ENCODE measurements around the gene RETSAT.

Gene RETSAT

GRCh38 chr2:85354286-85355072 is at the start of gene RETSAT, which contains the start of gene ELMOD3:
RETSAT (minus strand) TSS chr2:85354528; CDS start chr2:85354507, 21 bp downstream.
ELMOD3 (plus strand) TSS chr2:85354769; CDS start chr2:85357199, 2,430 bp downstream.
- H3K9me3 ChIP-seq (ENCODE audit: low read depth, low read length) = no peaks in the 10 kb centered on the region
- peak within 1 kb of the TSS; percentile 67; the same call in 1 of the 2 replicates for H3K27ac ChIP-seq
- H3K4me3 ChIP-seq = peak within 1 kb of the TSS; percentile 90
- peak; percentile 98 for DNase-seq (ENCODE audit: low read depth, low spot score)
- peak; percentile 97 for TF ChIP-seq POLR2AphosphoS5 (IDR thresholded peaks at IDR 0.05; ENCODE audit: borderline replicate concordance, low read depth, low read length)
- no peak for TF ChIP-seq EZH2 (IDR thresholded peaks at IDR 0.05)
- no peak for TF ChIP-seq FOXP2 (optimal IDR thresholded peaks at IDR 0.05; ENCODE audit: control extremely low read depth, extremely low read length, insufficient read depth)
- H3K36me3 ChIP-seq (ENCODE audit: insufficient read depth, low read length) = peaks cover 18% of the 10 kb centered on the region; the same call in 1 of the 2 replicates
- H3K9ac ChIP-seq (ENCODE audit: insufficient read length) = peak within 1 kb of the TSS; percentile 89

- Histone ChIP-seq H3K9ac (ENCODE audit: insufficient read length) (no peak overlapping the region), H3K36me3 (ENCODE audit: insufficient read depth, low read length) (no peaks in the 10 kb centered on the region)
- DNase-seq (ENCODE audit: low read depth, low spot score) = no peak
Measured at GRCh38 chr2:85401844-85402243, 47.5 kb upstream of the RETSAT start.

GRCh38 chr2:85401464-85401805 is 47.1 kb upstream of the RETSAT start:
- DNase-seq (ENCODE audit: low read depth, low spot score) = no peak
- H3K9me3 ChIP-seq (ENCODE audit: low read depth, low read length) = no peaks in the 10 kb centered on the region
- H3K27ac ChIP-seq = no peak overlapping the region
- H3K36me3 ChIP-seq (ENCODE audit: insufficient read depth, low read length) = no peaks in the 10 kb centered on the region
- no peak overlapping the region for H3K4me3 ChIP-seq
- no peak overlapping the region for H3K9ac ChIP-seq (ENCODE audit: insufficient read length)
- TF ChIP-seq FOXP2 (optimal IDR thresholded peaks at IDR 0.05; ENCODE audit: control extremely low read depth, extremely low read length, insufficient read depth) (no peak), EZH2 (IDR thresholded peaks at IDR 0.05) (no peak), POLR2AphosphoS5 (IDR thresholded peaks at IDR 0.05; ENCODE audit: borderline replicate concordance, low read depth, low read length) (no peak)

More at GRCh38 chr2:85401844-85402243, 47.5 kb upstream of the RETSAT start:
- no peak overlapping the region for H3K27ac ChIP-seq
- TF ChIP-seq FOXP2 (optimal IDR thresholded peaks at IDR 0.05; ENCODE audit: control extremely low read depth, extremely low read length, insufficient read depth) (no peak), EZH2 (IDR thresholded peaks at IDR 0.05) (no peak), POLR2AphosphoS5 (IDR thresholded peaks at IDR 0.05; ENCODE audit: borderline replicate concordance, low read depth, low read length) (no peak)
- no peaks in the 10 kb centered on the region for H3K9me3 ChIP-seq (ENCODE audit: low read depth, low read length)
- H3K4me3 ChIP-seq = no peak overlapping the region

- Histone ChIP-seq H3K27ac (no peak overlapping the region), H3K4me3 (no peak overlapping the region), H3K36me3 (ENCODE audit: insufficient read depth, low read length) (no peaks in the 10 kb centered on the region), H3K9ac (ENCODE audit: insufficient read length) (no peak overlapping the region), H3K9me3 (ENCODE audit: low read depth, low read length) (no peaks in the 10 kb centered on the region)
- no peak for DNase-seq (ENCODE audit: low read depth, low spot score)
- TF ChIP-seq POLR2AphosphoS5 (IDR thresholded peaks at IDR 0.05; ENCODE audit: borderline replicate concordance, low read depth, low read length) (no peak), FOXP2 (optimal IDR thresholded peaks at IDR 0.05; ENCODE audit: control extremely low read depth, extremely low read length, insufficient read depth) (no peak), EZH2 (IDR thresholded peaks at IDR 0.05) (no peak)
Measured at GRCh38 chr2:85400541-85401463, 46.5 kb upstream of the RETSAT start.

- no peak overlapping the region for H3K9ac ChIP-seq (ENCODE audit: insufficient read length)
- H3K27ac ChIP-seq = no peak overlapping the region
- TF ChIP-seq FOXP2 (optimal IDR thresholded peaks at IDR 0.05; ENCODE audit: control extremely low read depth, extremely low read length, insufficient read depth) (no peak), POLR2AphosphoS5 (IDR thresholded peaks at IDR 0.05; ENCODE audit: borderline replicate concordance, low read depth, low read length) (no peak), EZH2 (IDR thresholded peaks at IDR 0.05) (no peak)
- H3K4me3 ChIP-seq = no peak overlapping the region
- H3K9me3 ChIP-seq (ENCODE audit: low read depth, low read length) = no peaks in the 10 kb centered on the region
- no peaks in the 10 kb centered on the region for H3K36me3 ChIP-seq (ENCODE audit: insufficient read depth, low read length)
- DNase-seq (ENCODE audit: low read depth, low spot score) = no peak
Measured at GRCh38 chr2:85400023-85400422, 45.7 kb upstream of the RETSAT start.

GRCh38 chr2:85399183-85399455 is 44.8 kb upstream of the RETSAT start:
- TF ChIP-seq POLR2AphosphoS5 (IDR thresholded peaks at IDR 0.05; ENCODE audit: borderline replicate concordance, low read depth, low read length) = no peak
- no peak for TF ChIP-seq FOXP2 (optimal IDR thresholded peaks at IDR 0.05; ENCODE audit: control extremely low read depth, extremely low read length, insufficient read depth)
- TF ChIP-seq EZH2 (IDR thresholded peaks at IDR 0.05) = no peak
- DNase-seq (ENCODE audit: low read depth, low spot score) = no peak
- Histone ChIP-seq H3K27ac (no peak overlapping the region), H3K9ac (ENCODE audit: insufficient read length) (no peak overlapping the region), H3K9me3 (ENCODE audit: low read depth, low read length) (no peaks in the 10 kb centered on the region), H3K4me3 (no peak overlapping the region), H3K36me3 (ENCODE audit: insufficient read depth, low read length) (no peaks in the 10 kb centered on the region)

- no peak overlapping the region for H3K4me3 ChIP-seq
- no peaks in the 10 kb centered on the region for H3K36me3 ChIP-seq (ENCODE audit: insufficient read depth, low read length)
- H3K9ac ChIP-seq (ENCODE audit: insufficient read length) = no peak overlapping the region
- no peak for TF ChIP-seq FOXP2 (optimal IDR thresholded peaks at IDR 0.05; ENCODE audit: control extremely low read depth, extremely low read length, insufficient read depth)
- TF ChIP-seq EZH2 (IDR thresholded peaks at IDR 0.05) = no peak
- TF ChIP-seq POLR2AphosphoS5 (IDR thresholded peaks at IDR 0.05; ENCODE audit: borderline replicate concordance, low read depth, low read length) = no peak
- H3K27ac ChIP-seq = no peak overlapping the region
- DNase-seq (ENCODE audit: low read depth, low spot score) = no peak
- H3K9me3 ChIP-seq (ENCODE audit: low read depth, low read length) = no peaks in the 10 kb centered on the region
Measured at GRCh38 chr2:85398426-85399182, 44.3 kb upstream of the RETSAT start.

Measured in SK-N-MC (cell line).